Activated effector memory CD4-positive, alpha-beta T cell treated with Interleukin-2 at 50 U/mL for 16 hours (primary cell): Measurements from ENCODE around the gene SNX15.

Source experiments
- DNase-seq: peaks from one replicate; pipeline ENCODE4 v3.0.0-alpha.2; 2020

Gene SNX15

GRCh38 chr11:65086809-65087208 is 59.6 kb downstream of the SNX15 start:
- DNase-seq: no peak

GRCh38 chr11:65087216-65087615 is 60.0 kb downstream of the SNX15 start:
- DNase-seq: no peak

GRCh38 chr11:65087827-65088226 is 60.6 kb downstream of the SNX15 start:
- no peak for DNase-seq

- no peak for DNase-seq
Observed at GRCh38 chr11:65089621-65090020, 62.4 kb downstream of the SNX15 start.
